Measurements from ENCODE around the gene ARRDC4. TPM values are rescaled to one million over a fixed set of nuclear protein-coding genes. Genes with fewer than 3 reads are reported as not detected.

ARRDC4 gene
- total RNA-seq, 1 experiment from 2014 or later, result 8.7 TPM

DNA sequence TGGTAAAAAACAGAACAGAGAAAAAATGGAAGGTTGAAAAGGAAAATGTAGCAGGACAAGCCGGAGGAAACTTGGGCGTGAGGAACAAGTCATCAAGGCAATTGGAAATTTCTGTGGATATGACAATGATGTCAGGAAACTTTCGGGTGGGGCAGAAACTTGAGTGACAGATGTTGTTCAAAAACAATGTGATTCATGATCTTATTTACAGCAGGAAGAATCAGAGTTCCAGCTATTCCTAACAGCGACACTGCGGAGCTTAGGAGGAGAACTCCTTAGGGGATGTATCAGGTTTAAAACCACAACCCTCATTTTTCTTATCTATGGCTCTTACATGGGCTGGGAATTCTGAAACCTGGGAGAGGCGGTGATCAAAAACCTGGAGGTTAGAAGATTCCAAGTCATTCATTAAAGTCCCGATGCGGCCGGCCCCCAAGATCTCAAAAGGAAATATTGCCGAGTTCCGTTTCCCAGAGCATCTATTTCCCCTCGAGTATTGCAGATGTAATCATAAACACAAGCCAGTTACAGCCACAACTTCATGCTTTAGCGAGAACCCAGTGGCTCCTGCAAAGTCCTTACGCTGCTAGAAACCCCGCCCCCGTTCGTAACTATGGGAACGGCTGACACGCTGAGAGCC, 659 bp upstream of the ARRDC4 start:
- Histone ChIP-seq H2BK5ac (ENCODE audit: insufficient read length, low read length) (no peak overlapping the region), H2BK12ac (ENCODE audit: insufficient read length, low read depth, low read length) (no peak overlapping the region), H2AFZ (ENCODE audit: low read length) (no peak overlapping the region), H4K8ac (replicated peaks; ENCODE audit: insufficient read length, low read depth, low read length) (no peak overlapping the region), H4K20me1 (ENCODE audit: control insufficient read depth, insufficient read depth, insufficient read length) (no peaks in the 10 kb centered on the region), H3K9me3 (ENCODE audit: control insufficient read depth, low read depth, low read length) (no peaks in the 10 kb centered on the region), H2BK15ac (ENCODE audit: low read depth, low read length) (no peak overlapping the region), H3K79me2 (ENCODE audit: insufficient read depth, low read length) (no peaks in the 10 kb centered on the region), H3K4me1 (ENCODE audit: insufficient read depth, low read length) (no peaks in the 10 kb centered on the region; the same call in 1 of the 2 replicates), H3K18ac (ENCODE audit: insufficient read length, low read depth, low read length) (no peak overlapping the region), H4K91ac (ENCODE audit: insufficient read length, low read depth, low read length) (no peak overlapping the region), H3K56ac (ENCODE audit: insufficient read length, low read depth, low read length) (no peak overlapping the region), H2BK20ac (ENCODE audit: low read depth, low read length, poor library complexity, severe bottlenecking) (no peak overlapping the region), H3T11ph (ENCODE audit: low read length) (no peak overlapping the region), H3K4ac (ENCODE audit: low read depth, low read length) (no peak overlapping the region), H2AK5ac (ENCODE audit: insufficient read length, low read length) (no peak overlapping the region), H3K27me3 (ENCODE audit: insufficient read depth, low read length) (no peaks in the 10 kb centered on the region), H3K14ac (ENCODE audit: insufficient read depth, low read length) (no peak overlapping the region), H3K4me2 (ENCODE audit: insufficient read depth, insufficient read length, low read length) (peak overlapping the region; percentile 51), H3K27ac (ENCODE audit: insufficient read length, low read depth, low read length) (no peak overlapping the region), H2BK120ac (ENCODE audit: low read depth, low read length, poor library complexity, severe bottlenecking) (no peak overlapping the region), H3K9ac (ENCODE audit: extremely low read depth, insufficient read length, low read length) (no peak overlapping the region), H4K5ac (ENCODE audit: insufficient read length, low read depth, low read length) (no peak overlapping the region), H3K23me2 (ENCODE audit: insufficient read length, low read depth, low read length, poor library complexity, severe bottlenecking) (peaks cover 7% of the 10 kb centered on the region), H3K79me1 (ENCODE audit: insufficient read depth, low read depth, low read length, poor library complexity, severe bottlenecking) (no peaks in the 10 kb centered on the region), H3K23ac (ENCODE audit: insufficient read length, low read depth, low read length) (no peak overlapping the region)
- peaks cover 16% of the 10 kb centered on the region for H3K27me3 Mint-ChIP-seq (ENCODE audit: low read depth)
- no peaks in the 10 kb centered on the region for H3K9me3 Mint-ChIP-seq
- 0 out of 7 replicates have a peak, but pooled peaks cover 0 to 4% (median 0%) of the 10 kb centered on the region in 3 experiments for H3K36me3 Mint-ChIP-seq (ENCODE audit: insufficient read depth in 1 of 3, low read depth in 3 of 3)
- no CpG with 5 or more reads among the region's 19 CpGs for WGBS (ENCODE audit: extremely low coverage, insufficient read length, low lambda C conversion rate)
- TF ChIP-seq, protein P1, sequence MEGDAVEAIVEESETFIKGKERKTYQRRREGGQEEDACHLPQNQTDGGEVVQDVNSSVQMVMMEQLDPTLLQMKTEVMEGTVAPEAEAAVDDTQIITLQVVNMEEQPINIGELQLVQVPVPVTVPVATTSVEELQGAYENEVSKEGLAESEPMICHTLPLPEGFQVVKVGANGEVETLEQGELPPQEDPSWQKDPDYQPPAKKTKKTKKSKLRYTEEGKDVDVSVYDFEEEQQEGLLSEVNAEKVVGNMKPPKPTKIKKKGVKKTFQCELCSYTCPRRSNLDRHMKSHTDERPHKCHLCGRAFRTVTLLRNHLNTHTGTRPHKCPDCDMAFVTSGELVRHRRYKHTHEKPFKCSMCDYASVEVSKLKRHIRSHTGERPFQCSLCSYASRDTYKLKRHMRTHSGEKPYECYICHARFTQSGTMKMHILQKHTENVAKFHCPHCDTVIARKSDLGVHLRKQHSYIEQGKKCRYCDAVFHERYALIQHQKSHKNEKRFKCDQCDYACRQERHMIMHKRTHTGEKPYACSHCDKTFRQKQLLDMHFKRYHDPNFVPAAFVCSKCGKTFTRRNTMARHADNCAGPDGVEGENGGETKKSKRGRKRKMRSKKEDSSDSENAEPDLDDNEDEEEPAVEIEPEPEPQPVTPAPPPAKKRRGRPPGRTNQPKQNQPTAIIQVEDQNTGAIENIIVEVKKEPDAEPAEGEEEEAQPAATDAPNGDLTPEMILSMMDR (conservative IDR thresholded peaks at IDR 0.05), result no peak
- no peak overlapping the region; a peak in 1 of 7 replicates for H3K27ac Mint-ChIP-seq
- peak overlapping the region; percentile 76 to 78 for H3K4me3 Mint-ChIP-seq
- no peak for DNase-seq
- peaks cover 10 to 15% of the 10 kb centered on the region in 2 experiments for H3K4me1 Mint-ChIP-seq
